ENCODE results near the gene TMEM208. TPM values are rescaled to one million over a fixed set of nuclear protein-coding genes. Genes with fewer than 3 reads are reported as not detected.
A peak's percentile ranks its signal among the peaks of the same experiment; 100 is the strongest.

The TMEM208 gene
- total RNA-seq, 1 donor from 2014 or later, result 24.5 TPM

GRCh38 chr16:67268136-67268579 is 41.2 kb downstream of the TMEM208 start:
- Histone ChIP-seq H3K4me1 (ENCODE audit: control insufficient read depth in 3 of 3, insufficient read depth in 3 of 3, low read length in 3 of 3) (peaks cover 0 to 3% (median 2%) of the 10 kb centered on the region in 3 donors), H3K4me3 (ENCODE audit: low read length in 3 of 3) (no peak overlapping the region), H3K27me3 (ENCODE audit: control insufficient read depth in 3 of 3, insufficient read depth in 3 of 3, low read length in 3 of 3) (no peaks in the 10 kb centered on the region), H3K36me3 (ENCODE audit: control insufficient read depth in 3 of 3, insufficient read depth in 3 of 3, low read length in 3 of 3) (peaks cover 0 to 2% (median 0%) of the 10 kb centered on the region in 3 donors), H3K9ac (ENCODE audit: low read depth in 1 of 3, low read length in 3 of 3) (no peak overlapping the region), H3K27ac (ENCODE audit: low read depth, low read length) (no peak overlapping the region), H3K9me3 (ENCODE audit: control insufficient read depth in 3 of 3, low read length in 3 of 3) (no peaks in the 10 kb centered on the region)

DNA sequence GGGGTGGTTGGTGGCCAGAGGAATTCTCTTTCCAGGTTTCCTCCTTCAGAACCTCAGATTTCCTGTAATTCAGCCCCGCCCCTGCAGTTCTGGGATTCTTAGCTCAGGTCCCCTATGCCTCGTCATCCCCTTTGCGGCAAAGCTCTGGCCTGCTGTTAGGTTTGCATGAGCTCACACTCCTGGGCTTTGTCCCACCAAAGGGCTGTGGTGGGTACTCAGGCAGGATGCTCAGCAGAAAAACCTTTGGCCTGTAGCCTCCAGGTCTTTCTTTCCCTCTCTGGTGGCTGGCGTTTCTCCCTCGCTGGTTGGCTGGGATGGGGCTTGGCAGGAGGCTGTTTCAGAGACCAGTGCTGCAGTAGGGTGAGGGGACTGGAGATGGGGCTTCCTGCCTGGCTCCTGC is 42.8 kb downstream of the TMEM208 start:
- H3K9ac ChIP-seq (ENCODE audit: low read depth in 1 of 3, low read length in 3 of 3), result no peak overlapping the region
- no peak overlapping the region for H3K27ac ChIP-seq (ENCODE audit: low read depth, low read length)
- peaks cover 0 to 2% (median 0%) of the 10 kb centered on the region in 3 donors for H3K36me3 ChIP-seq (ENCODE audit: control insufficient read depth in 3 of 3, insufficient read depth in 3 of 3, low read length in 3 of 3)
- no peaks in the 10 kb centered on the region for H3K9me3 ChIP-seq (ENCODE audit: control insufficient read depth in 3 of 3, low read length in 3 of 3)
- peaks cover 0 to 3% (median 2%) of the 10 kb centered on the region in 3 donors for H3K4me1 ChIP-seq (ENCODE audit: control insufficient read depth in 3 of 3, insufficient read depth in 3 of 3, low read length in 3 of 3)
- H3K27me3 ChIP-seq (ENCODE audit: control insufficient read depth in 3 of 3, insufficient read depth in 3 of 3, low read length in 3 of 3), result no peaks in the 10 kb centered on the region
- H3K4me3 ChIP-seq (ENCODE audit: low read length in 3 of 3), result no peak overlapping the region

GRCh38 chr16:67270931-67271338 is 44.0 kb downstream of the TMEM208 start:
- H3K27me3 ChIP-seq (ENCODE audit: control insufficient read depth in 3 of 3, insufficient read depth in 3 of 3, low read length in 3 of 3), result no peaks in the 10 kb centered on the region
- no peaks in the 10 kb centered on the region for H3K9me3 ChIP-seq (ENCODE audit: control insufficient read depth in 3 of 3, low read length in 3 of 3)
- no peak overlapping the region for H3K9ac ChIP-seq (ENCODE audit: low read depth in 1 of 3, low read length in 3 of 3)
- H3K27ac ChIP-seq (ENCODE audit: low read depth, low read length), result no peak overlapping the region
- peaks cover 0 to 2% (median 0%) of the 10 kb centered on the region in 3 donors for H3K36me3 ChIP-seq (ENCODE audit: control insufficient read depth in 3 of 3, insufficient read depth in 3 of 3, low read length in 3 of 3)
- H3K4me3 ChIP-seq (ENCODE audit: low read length in 3 of 3), result no peak overlapping the region
- H3K4me1 ChIP-seq (ENCODE audit: control insufficient read depth in 3 of 3, insufficient read depth in 3 of 3, low read length in 3 of 3), result peaks cover 0 to 3% (median 2%) of the 10 kb centered on the region in 3 donors

DNA sequence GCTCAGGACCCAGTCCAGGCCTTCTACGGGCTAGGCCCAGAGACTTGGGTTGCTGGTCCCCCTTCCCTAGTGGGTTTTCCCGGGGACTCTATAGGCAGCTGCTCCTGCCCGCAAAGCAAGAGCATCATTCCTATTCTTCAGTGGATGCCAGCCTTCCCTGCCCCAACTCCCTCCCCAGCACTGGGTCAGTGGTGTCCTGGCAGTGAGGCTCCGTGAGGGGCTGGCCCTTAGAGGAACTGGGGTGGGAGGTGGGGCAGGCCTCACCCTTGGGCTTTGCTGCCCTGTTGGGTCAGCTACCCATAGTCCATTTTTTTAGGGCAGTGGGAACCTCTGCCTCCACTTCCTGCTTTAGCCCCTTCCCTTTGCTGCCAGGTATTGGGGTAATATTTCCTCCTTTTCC is 44.5 kb downstream of the TMEM208 start:
- peaks cover 0 to 2% (median 0%) of the 10 kb centered on the region in 3 donors for H3K36me3 ChIP-seq (ENCODE audit: control insufficient read depth in 3 of 3, insufficient read depth in 3 of 3, low read length in 3 of 3)
- H3K9me3 ChIP-seq (ENCODE audit: control insufficient read depth in 3 of 3, low read length in 3 of 3), result no peaks in the 10 kb centered on the region
- no peak overlapping the region for H3K9ac ChIP-seq (ENCODE audit: low read depth in 1 of 3, low read length in 3 of 3)
- no peak overlapping the region for H3K27ac ChIP-seq (ENCODE audit: low read depth, low read length)
- peaks cover 0 to 3% (median 2%) of the 10 kb centered on the region in 3 donors for H3K4me1 ChIP-seq (ENCODE audit: control insufficient read depth in 3 of 3, insufficient read depth in 3 of 3, low read length in 3 of 3)
- H3K4me3 ChIP-seq (ENCODE audit: low read length in 3 of 3), result no peak overlapping the region
- no peaks in the 10 kb centered on the region for H3K27me3 ChIP-seq (ENCODE audit: control insufficient read depth in 3 of 3, insufficient read depth in 3 of 3, low read length in 3 of 3)

- Histone ChIP-seq H3K4me1 (ENCODE audit: control insufficient read depth in 3 of 3, insufficient read depth in 3 of 3, low read length in 3 of 3) (peaks cover 0 to 16% (median 14%) of the 10 kb centered on the region in 3 donors), H3K9ac (ENCODE audit: low read depth in 1 of 3, low read length in 3 of 3) (no peak overlapping the region), H3K27ac (ENCODE audit: low read depth, low read length) (no peak overlapping the region), H3K4me3 (ENCODE audit: low read length in 3 of 3) (no peak overlapping the region), H3K36me3 (ENCODE audit: control insufficient read depth in 3 of 3, insufficient read depth in 3 of 3, low read length in 3 of 3) (peaks cover 0 to 2% (median 0%) of the 10 kb centered on the region in 3 donors), H3K27me3 (ENCODE audit: control insufficient read depth in 3 of 3, insufficient read depth in 3 of 3, low read length in 3 of 3) (no peaks in the 10 kb centered on the region), H3K9me3 (ENCODE audit: control insufficient read depth in 3 of 3, low read length in 3 of 3) (no peaks in the 10 kb centered on the region)
Measured at GRCh38 chr16:67275321-67275720, 48.4 kb downstream of the TMEM208 start.

- H3K36me3 ChIP-seq (ENCODE audit: control insufficient read depth in 3 of 3, insufficient read depth in 3 of 3, low read length in 3 of 3), result no peaks in the 10 kb centered on the region
- peaks cover 0 to 16% (median 14%) of the 10 kb centered on the region in 3 donors for H3K4me1 ChIP-seq (ENCODE audit: control insufficient read depth in 3 of 3, insufficient read depth in 3 of 3, low read length in 3 of 3)
- H3K4me3 ChIP-seq (ENCODE audit: low read length in 3 of 3), result no peak overlapping the region
- H3K9ac ChIP-seq (ENCODE audit: low read depth in 1 of 3, low read length in 3 of 3), result no peak overlapping the region
- H3K27ac ChIP-seq (ENCODE audit: low read depth, low read length), result peak overlapping the region; percentile 52
- no peaks in the 10 kb centered on the region for H3K9me3 ChIP-seq (ENCODE audit: control insufficient read depth in 3 of 3, low read length in 3 of 3)
- no peaks in the 10 kb centered on the region for H3K27me3 ChIP-seq (ENCODE audit: control insufficient read depth in 3 of 3, insufficient read depth in 3 of 3, low read length in 3 of 3)
Measured at GRCh38 chr16:67277294-67277998, 50.5 kb downstream of the TMEM208 start.

GRCh38 chr16:67277999-67278772 is 51.3 kb downstream of the TMEM208 start:
- peak overlapping the region; percentile 52 for H3K27ac ChIP-seq (ENCODE audit: low read depth, low read length)
- peak overlapping the region; percentile 27 to 54 (median 38) for H3K9ac ChIP-seq (ENCODE audit: low read depth in 1 of 3, low read length in 3 of 3)

More at GRCh38 chr16:67277999-67278772, 51.3 kb downstream of the TMEM208 start:
- no peaks in the 10 kb centered on the region for H3K9me3 ChIP-seq (ENCODE audit: control insufficient read depth in 3 of 3, low read length in 3 of 3)
- H3K36me3 ChIP-seq (ENCODE audit: control insufficient read depth in 3 of 3, insufficient read depth in 3 of 3, low read length in 3 of 3), result no peaks in the 10 kb centered on the region
- peaks cover 0 to 16% (median 14%) of the 10 kb centered on the region in 3 donors for H3K4me1 ChIP-seq (ENCODE audit: control insufficient read depth in 3 of 3, insufficient read depth in 3 of 3, low read length in 3 of 3)
- H3K4me3 ChIP-seq (ENCODE audit: low read length in 3 of 3), result peak overlapping the region; percentile 52 to 61 (median 58)
- H3K27me3 ChIP-seq (ENCODE audit: control insufficient read depth in 3 of 3, insufficient read depth in 3 of 3, low read length in 3 of 3), result no peaks in the 10 kb centered on the region

Small RNAs within 50 kb of the gene (small RNA-seq; reads per million reads assigned to genes)
- 2.1 reads per million, percentile 86 among the genes with 10 or more reads in this experiment for gene MIR328

Other genes starting within 250 kb of the TMEM208 start
- 1.0 TPM for gene CES4A, start 238.5 kb upstream of the TMEM208 start, total RNA-seq
- gene CBFB, start 198.0 kb upstream of the TMEM208 start, total RNA-seq, result 33.9 TPM
- gene PHAF1, start 117.2 kb upstream of the TMEM208 start, total RNA-seq, result 17.7 TPM
- gene B3GNT9, start 76.1 kb upstream of the TMEM208 start, total RNA-seq, result 7.8 TPM
- gene TRADD, start 67.2 kb upstream of the TMEM208 start, total RNA-seq, result 6.3 TPM
- gene FBXL8, start 67.2 kb upstream of the TMEM208 start, total RNA-seq, result 1.6 TPM
- gene HSF4, start 62.4 kb upstream of the TMEM208 start, total RNA-seq, result 3.7 TPM
- gene NOL3, start 56.6 kb upstream of the TMEM208 start, total RNA-seq, result 11.0 TPM
- gene MATCAP1, start 43.2 kb upstream of the TMEM208 start, total RNA-seq, result 5.2 TPM
- 5.2 TPM for gene EXOC3L1, start 37.0 kb upstream of the TMEM208 start, total RNA-seq
- 32.4 TPM for gene E2F4, start 35.0 kb upstream of the TMEM208 start, total RNA-seq
- gene ELMO3, start 28.0 kb upstream of the TMEM208 start, total RNA-seq, result not detected
- 5.2 TPM for gene FHOD1, start 20.4 kb downstream of the TMEM208 start, total RNA-seq
- gene SLC9A5, start 21.8 kb downstream of the TMEM208 start, total RNA-seq, result not detected
- gene PLEKHG4, start 52.4 kb downstream of the TMEM208 start, total RNA-seq, result 7.3 TPM
- not detected for gene KCTD19, start 99.6 kb downstream of the TMEM208 start, total RNA-seq
- not detected for gene LRRC36, start 99.7 kb downstream of the TMEM208 start, total RNA-seq
- 135 TPM for gene TPPP3, start 166.4 kb downstream of the TMEM208 start, total RNA-seq
- 11.5 TPM for gene ZDHHC1, start 189.3 kb downstream of the TMEM208 start, total RNA-seq
- 2.6 TPM for gene HSD11B2, start 204.0 kb downstream of the TMEM208 start, total RNA-seq